Smooth muscle cell (in vitro differentiated cells): ENCODE measurements around the gene SLC22A13. TPM values are rescaled to one million over a fixed set of nuclear protein-coding genes. Genes with fewer than 3 reads are reported as not detected.

Source experiments
- DNase-seq: peaks from one replicate; lab custom pipeline; 2025; ENCODE audit not compliant: unreplicated experiment; lab: John Stamatoyannopoulos, UW
- H2AFZ ChIP-seq: fragments of 200-600 bp; sonication (generic); 2 replicates; pipeline ENCODE4 v1.6.0; 2016; ENCODE audit warnings: antibody characterized with exemption, low read depth, mild to moderate bottlenecking
- H3F3A ChIP-seq: fragments of 200-600 bp; sonication (generic); 2 replicates; pipeline ENCODE4 v1.6.0; 2017; ENCODE audit warnings: antibody characterized with exemption, low read depth
- H3K27ac ChIP-seq: fragments of 200-600 bp; sonication (generic); 2 replicates; pipeline ENCODE4 v1.5.1; 2016; ENCODE audit warnings: low read depth, mild to moderate bottlenecking
- H3K27me3 ChIP-seq: fragments of 200-600 bp; sonication (generic); 2 replicates; pipeline ENCODE4 v1.6.1; 2016; ENCODE audit warnings: low read depth, mild to moderate bottlenecking
- H3K36me3 ChIP-seq: fragments of 200-600 bp; sonication (generic); 2 replicates; pipeline ENCODE4 v1.5.1; 2016; ENCODE audit warnings: low read depth
- H3K4me1 ChIP-seq: fragments of 200-600 bp; sonication (generic); 2 replicates; pipeline ENCODE4 v1.5.1; 2016; ENCODE audit warnings: low read depth
- H3K4me2 ChIP-seq: fragments of 200-600 bp; sonication (generic); 2 replicates; pipeline ENCODE4 v1.6.0; 2016; ENCODE audit warnings: mild to moderate bottlenecking
- H3K4me3 ChIP-seq: fragments of 200-600 bp; sonication (generic); 2 replicates; pipeline ENCODE4 v1.5.1; 2016; ENCODE audit warnings: mild to moderate bottlenecking
- H3K79me2 ChIP-seq: fragments of 200-600 bp; sonication (generic); 2 replicates; pipeline ENCODE4 v1.6.0; 2016; ENCODE audit warnings: low read depth, mild to moderate bottlenecking
- H3K9ac ChIP-seq: fragments of 200-600 bp; sonication (generic); 2 replicates; pipeline ENCODE4 v1.6.0; 2016; ENCODE audit warnings: low read depth
- H3K9me3 ChIP-seq: fragments of 200-600 bp; sonication (generic); replicated peaks from 2 replicates; pipeline ENCODE4 v1.5.1; 2016; ENCODE audit warnings: low read depth
- H4K20me1 ChIP-seq: fragments of 200-600 bp; sonication (generic); 2 replicates; pipeline ENCODE4 v1.6.0; 2016; ENCODE audit warnings: low read depth
- CTCF ChIP-seq: fragments of 200-600 bp; sonication (generic); IDR thresholded peaks from 2 replicates; pipeline ENCODE4 v1.5.1; 2017; ENCODE audit warnings: borderline replicate concordance, mild to moderate bottlenecking, antibody characterized with exemption; ENCODE audit not compliant: insufficient read depth, poor library complexity, severe bottlenecking
- WGBS: methylation state at CpG from one replicate; pipeline ENCODE4 v1.1.7; 2016; ENCODE audit warnings: low lambda C conversion rate; 5-methylcytosine and 5-hydroxymethylcytosine counted together
- polyA plus RNA-seq: library from polyadenylated mRNA; unstranded; fragments of >200 nt; fragmentation: Nextera tagmentation; extraction: Ambion mirVana; gene quantifications from 2 replicates; pipeline ENCODE4 v1.2.1, GENCODE V29; 2016
- total RNA-seq: library from RNA; depleted of rRNA; stranded (reverse); fragments of >200 nt; gene quantifications from 2 replicates; pipeline ENCODE4 v1.2.3, GENCODE V29; 2014

SLC22A13 gene
- total and polyA plus RNA-seq, 2 experiments from 2014 or later = 0.13 TPM; not detected in 1

GRCh38 chr3:38222032-38222634 is 43.5 kb upstream of the SLC22A13 start:
- Histone ChIP-seq H3F3A (no peaks in the 10 kb centered on the region), H3K4me3 (no peak overlapping the region), H2AFZ (no peak overlapping the region), H3K9me3 (no peaks in the 10 kb centered on the region), H3K27me3 (no peaks in the 10 kb centered on the region), H3K9ac (no peak overlapping the region), H4K20me1 (peaks cover 68% of the 10 kb centered on the region), H3K36me3 (peaks cover 17% of the 10 kb centered on the region), H3K79me2 (peaks cover 17% of the 10 kb centered on the region), H3K27ac (no peak overlapping the region), H3K4me1 (no peaks in the 10 kb centered on the region), H3K4me2 (no peak overlapping the region)
- WGBS = 97% methylated on average over 7 of the region's 7 CpGs
- DNase-seq = no peak
- no peak for TF ChIP-seq CTCF

DNA sequence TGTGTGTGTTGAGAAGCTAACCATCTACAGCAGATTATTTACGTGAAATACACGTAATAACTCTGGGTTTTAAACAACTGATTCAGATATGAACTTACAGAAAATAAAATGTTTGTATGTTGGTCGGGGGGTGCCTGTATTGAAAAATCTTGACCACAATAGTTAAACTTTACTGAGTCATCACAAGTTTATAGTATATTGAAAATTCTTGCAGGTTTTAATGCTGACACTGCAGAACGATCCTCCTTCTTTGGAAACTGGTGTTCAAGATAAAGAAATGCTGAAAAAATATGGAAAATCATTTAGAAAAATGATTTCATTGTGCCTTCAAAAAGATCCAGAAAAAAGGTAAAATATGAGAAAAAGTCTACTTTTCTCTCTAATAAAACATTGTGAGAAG is 41.3 kb upstream of the SLC22A13 start:
- DNase-seq = no peak
- H3K9me3 ChIP-seq = no peaks in the 10 kb centered on the region
- H3K4me3 ChIP-seq = no peak overlapping the region
- H3K36me3 ChIP-seq = peaks cover 13% of the 10 kb centered on the region
- 88% methylated on average over 4 of the region's 4 CpGs for WGBS
- H3K79me2 ChIP-seq = peaks cover 9% of the 10 kb centered on the region
- H4K20me1 ChIP-seq = peaks cover 50% of the 10 kb centered on the region
- H3K27ac ChIP-seq = no peak overlapping the region
- H3K27me3 ChIP-seq = no peaks in the 10 kb centered on the region
- no peaks in the 10 kb centered on the region for H3F3A ChIP-seq
- no peak overlapping the region for H3K9ac ChIP-seq
- no peak overlapping the region for H3K4me2 ChIP-seq
- no peak for TF ChIP-seq CTCF
- H3K4me1 ChIP-seq = no peaks in the 10 kb centered on the region
- no peak overlapping the region for H2AFZ ChIP-seq

- WGBS = 100% methylated on average over 2 of the region's 2 CpGs
- Histone ChIP-seq H2AFZ (no peak overlapping the region), H3K27ac (peak overlapping the region; percentile 20), H3K9ac (no peak overlapping the region), H3K79me2 (no peaks in the 10 kb centered on the region), H3K4me3 (no peak overlapping the region), H3K27me3 (no peaks in the 10 kb centered on the region), H3K4me1 (no peaks in the 10 kb centered on the region), H4K20me1 (peaks cover 31% of the 10 kb centered on the region), H3K4me2 (no peak overlapping the region), H3K36me3 (peaks cover 13% of the 10 kb centered on the region), H3F3A (no peaks in the 10 kb centered on the region), H3K9me3 (no peaks in the 10 kb centered on the region)
- no peak for TF ChIP-seq CTCF
- no peak for DNase-seq
Observed at GRCh38 chr3:38226273-38226672, 39.3 kb upstream of the SLC22A13 start.

DNA sequence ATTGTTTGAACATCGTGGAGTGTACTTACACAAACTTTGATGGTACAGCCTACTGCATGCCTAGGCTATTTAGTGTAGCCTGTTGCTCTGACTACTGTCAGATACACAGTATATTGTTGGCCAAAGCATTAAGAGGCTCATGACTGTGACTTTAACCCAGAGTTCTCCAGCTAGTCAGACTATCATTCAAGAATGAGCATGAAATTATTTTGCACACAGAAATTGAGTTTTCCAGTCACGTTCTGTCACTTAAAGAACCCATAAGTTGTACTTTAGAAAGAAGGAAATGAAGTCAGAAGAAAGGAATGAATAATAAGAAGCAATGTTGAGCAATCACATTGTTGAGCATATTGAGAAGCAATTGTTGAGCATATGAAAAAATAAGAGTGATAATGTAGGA is 37.6 kb upstream of the SLC22A13 start:
- Histone ChIP-seq H3K27me3 (no peaks in the 10 kb centered on the region), H3K4me3 (no peak overlapping the region), H3K27ac (no peak overlapping the region), H3K4me1 (no peaks in the 10 kb centered on the region), H3K9me3 (no peaks in the 10 kb centered on the region), H3F3A (no peaks in the 10 kb centered on the region), H3K79me2 (no peaks in the 10 kb centered on the region), H4K20me1 (peaks cover 21% of the 10 kb centered on the region), H3K36me3 (peaks cover 13% of the 10 kb centered on the region), H2AFZ (no peak overlapping the region), H3K4me2 (no peak overlapping the region), H3K9ac (no peak overlapping the region)
- 77% methylated on average over 2 of the region's 2 CpGs for WGBS
- TF ChIP-seq CTCF = no peak
- no peak for DNase-seq
